Body of pancreas (tissue), 4 donors: Measurements from ENCODE around the gene NR6A1.

Experiments
- POLR2A ChIP-seq, 3 donors: fragments of 450-650 bp; IDR thresholded peaks; one replicate each; pipeline ENCODE4 v1.6.1; 2016; ENCODE audit warnings: antibody characterized with exemption in 3 of 3, mild to moderate bottlenecking in 2 of 3
- TF ChIP-seq, protein P1 (sequence below), 7 experiments: fragments of 450-650 bp in 4 of 7; fragments of 200-600 bp in 3 of 7; sonication (generic) in 3 of 7; IDR thresholded peaks; one replicate each; pipeline ENCODE4 v1.5.1; 2016 to 2019; ENCODE audit warnings: antibody characterized with exemption in 7 of 7

DNA sequence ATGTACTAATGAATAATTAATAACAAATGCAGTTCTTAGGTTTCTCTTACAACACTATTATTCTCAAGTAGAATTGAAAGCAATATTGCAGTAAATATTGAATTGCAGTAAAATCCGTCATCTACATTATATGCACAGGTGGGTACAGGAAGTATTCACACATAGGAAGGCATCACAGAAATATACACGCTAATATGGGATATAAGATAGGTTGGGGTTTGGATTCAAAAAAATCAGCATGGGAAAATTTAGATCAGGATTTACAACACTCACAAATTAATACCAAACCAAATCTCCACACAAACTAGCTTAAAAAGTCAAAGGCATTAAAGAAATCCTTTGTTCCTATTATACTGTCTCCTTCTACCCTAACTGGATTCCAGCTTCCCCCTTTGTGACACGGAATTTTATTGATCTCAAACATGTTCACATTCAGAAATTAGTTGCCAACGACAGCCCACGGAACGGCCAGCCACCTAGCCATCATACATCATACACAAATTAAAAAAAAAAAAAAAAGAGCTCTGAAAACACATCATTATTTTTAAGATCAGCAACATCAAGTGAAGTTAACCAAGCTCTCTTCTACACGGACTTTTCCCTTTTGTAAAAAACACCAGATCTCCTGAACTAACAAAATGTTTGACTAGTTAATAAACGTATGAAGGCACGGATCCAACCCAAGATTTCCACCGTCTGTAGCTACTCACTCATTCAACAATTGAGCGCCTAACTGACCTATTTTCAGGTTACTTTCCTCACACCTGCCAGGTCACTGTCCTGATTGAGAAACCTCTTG is 2.2 kb downstream of the NR6A1 start:
- TF ChIP-seq, protein P1, sequence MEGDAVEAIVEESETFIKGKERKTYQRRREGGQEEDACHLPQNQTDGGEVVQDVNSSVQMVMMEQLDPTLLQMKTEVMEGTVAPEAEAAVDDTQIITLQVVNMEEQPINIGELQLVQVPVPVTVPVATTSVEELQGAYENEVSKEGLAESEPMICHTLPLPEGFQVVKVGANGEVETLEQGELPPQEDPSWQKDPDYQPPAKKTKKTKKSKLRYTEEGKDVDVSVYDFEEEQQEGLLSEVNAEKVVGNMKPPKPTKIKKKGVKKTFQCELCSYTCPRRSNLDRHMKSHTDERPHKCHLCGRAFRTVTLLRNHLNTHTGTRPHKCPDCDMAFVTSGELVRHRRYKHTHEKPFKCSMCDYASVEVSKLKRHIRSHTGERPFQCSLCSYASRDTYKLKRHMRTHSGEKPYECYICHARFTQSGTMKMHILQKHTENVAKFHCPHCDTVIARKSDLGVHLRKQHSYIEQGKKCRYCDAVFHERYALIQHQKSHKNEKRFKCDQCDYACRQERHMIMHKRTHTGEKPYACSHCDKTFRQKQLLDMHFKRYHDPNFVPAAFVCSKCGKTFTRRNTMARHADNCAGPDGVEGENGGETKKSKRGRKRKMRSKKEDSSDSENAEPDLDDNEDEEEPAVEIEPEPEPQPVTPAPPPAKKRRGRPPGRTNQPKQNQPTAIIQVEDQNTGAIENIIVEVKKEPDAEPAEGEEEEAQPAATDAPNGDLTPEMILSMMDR (IDR thresholded peaks at IDR 0.05): no peak
- TF ChIP-seq POLR2A (IDR thresholded peaks at IDR 0.05): no peak
